GM19193 (cell line): ENCODE results near the gene TMEM127.

Experiments used
- POLR2A ChIP-seq: IDR thresholded peaks from 4 replicates; pipeline ENCODE4 v1.6.1; 2011; ENCODE audit not compliant: insufficient read depth, insufficient read length; ENCODE audit errors: extremely low read depth

The TMEM127 gene

DNA sequence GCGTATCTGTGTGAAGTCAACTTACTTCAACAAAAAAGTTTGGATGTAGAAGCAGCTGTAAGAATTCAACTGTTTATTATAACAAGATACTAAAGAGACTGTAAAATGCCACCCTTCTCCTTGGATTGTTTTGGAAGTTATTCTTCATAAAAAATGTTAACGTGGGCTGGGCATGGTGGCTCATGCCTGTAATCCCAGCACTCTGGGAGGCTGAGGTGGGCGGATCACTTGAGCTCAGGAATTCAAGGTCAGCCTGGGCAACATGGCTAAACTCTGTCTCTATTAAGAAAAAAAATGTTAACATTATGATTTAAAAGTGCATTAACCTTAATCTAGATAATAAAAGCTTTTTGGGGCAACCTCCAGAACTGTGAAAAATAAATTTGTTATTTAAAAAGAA is 8.0 kb upstream of the TMEM127 start:
- TF ChIP-seq POLR2A = no peak

DNA sequence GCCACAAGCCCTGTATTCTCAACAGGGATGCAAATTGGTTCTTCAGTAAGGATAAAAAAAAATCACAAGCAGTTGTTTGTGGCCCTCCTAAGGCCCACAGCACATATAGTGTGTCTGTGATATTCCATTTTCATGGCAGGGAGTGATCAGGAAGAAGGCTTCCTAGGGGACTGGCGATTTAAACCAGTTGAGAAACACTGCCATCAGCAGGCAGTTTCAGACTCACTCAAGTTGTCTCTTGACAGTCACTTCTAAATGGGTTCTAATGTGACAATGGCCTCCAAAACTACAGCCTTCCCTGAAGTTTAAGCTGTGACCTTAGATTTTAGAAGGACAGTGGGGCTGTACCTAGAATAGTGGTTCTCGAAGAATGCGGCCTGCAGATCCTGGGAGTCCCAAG is 6.2 kb upstream of the TMEM127 start:
- no peak for TF ChIP-seq POLR2A

DNA sequence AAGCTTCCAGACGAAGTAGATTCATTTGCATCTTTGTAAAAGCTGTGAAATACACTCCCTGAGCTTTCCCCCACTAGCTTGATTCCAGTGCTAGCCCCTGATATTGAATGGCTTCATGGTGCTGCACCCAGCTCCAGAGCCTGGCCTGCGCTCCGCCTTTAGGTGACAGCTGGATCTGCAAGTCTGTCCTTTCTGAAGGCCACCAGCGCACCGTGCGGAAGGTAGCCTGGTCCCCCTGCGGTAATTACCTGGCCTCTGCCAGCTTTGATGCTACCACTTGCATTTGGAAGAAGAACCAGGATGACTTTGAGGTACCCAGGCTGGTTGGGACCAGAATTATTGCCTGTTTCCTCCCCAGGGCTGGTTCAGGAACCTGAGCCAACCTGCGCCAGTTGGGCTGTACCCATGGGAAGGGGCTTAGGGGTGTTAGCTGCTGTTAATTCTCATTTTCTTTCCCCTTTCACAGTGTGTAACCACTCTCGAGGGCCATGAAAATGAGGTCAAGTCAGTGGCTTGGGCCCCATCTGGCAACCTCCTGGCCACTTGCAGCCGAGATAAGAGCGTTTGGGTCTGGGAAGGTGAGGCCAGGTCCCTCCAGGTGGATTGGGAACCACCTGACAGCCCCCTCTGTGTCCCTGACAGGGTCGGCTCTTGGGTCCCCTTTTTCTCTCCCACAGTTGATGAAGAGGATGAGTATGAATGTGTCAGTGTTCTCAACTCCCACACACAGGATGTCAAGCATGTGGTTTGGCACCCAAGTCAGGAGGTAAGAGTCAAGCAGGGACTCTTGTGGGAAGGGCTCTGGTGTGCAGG is 1.6 kb upstream of the TMEM127 start:
- no peak for TF ChIP-seq POLR2A

GRCh38 chr2:96265349-96265839 is 403 bp downstream of the TMEM127 start:
- no peak for TF ChIP-seq POLR2A

DNA sequence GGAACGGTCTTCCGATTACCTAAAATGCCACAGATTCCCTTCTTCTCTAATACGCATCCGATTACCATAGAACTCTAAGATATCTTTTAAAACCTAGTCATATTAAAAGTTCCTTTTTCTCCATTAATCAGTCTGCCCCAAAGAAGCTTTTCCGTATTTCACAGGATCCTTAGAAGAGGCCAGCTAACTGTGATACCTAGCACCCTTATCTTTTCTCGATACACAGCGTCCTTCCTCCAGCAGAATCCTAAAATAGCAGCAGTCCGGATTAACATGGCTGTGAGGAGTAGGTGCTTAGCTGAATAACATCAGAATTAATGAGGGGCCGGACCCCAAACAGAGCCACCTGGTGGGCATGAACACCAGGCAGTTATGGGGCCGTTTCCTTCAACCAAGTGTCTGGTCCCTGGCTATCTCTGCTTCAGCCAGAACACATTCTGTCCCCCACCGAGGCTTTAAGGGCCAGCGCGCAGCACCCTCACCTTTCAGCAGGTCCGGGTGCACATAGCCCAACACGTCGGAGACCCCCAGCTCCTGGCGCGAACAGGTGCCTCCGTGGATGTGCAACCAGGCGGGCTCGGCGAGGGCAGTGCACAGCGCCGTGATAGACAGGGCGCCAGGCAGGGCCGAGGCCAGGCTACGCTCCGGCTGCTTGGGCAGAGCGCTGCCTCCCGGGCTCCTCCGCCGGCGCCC is 995 bp downstream of the TMEM127 start:
- no peak for TF ChIP-seq POLR2A

DNA sequence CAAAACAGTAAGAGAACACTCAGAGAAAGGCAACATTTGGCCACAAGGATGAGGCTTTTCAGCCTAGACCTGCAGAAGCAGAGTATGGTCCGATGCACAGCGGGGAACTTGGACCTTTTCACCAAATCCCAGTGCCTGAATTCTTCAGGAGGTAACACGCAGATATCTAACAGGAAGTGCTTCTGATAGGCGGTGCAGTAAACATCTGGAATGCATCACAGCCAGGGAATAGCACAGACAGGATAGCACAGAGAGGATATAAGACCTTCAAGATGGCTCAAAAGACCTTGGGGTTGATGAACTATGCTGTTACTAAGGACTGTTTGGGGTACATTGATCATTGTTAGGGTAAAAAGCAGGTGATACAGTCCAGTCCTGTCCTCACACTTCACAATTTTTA is 1.7 kb downstream of the TMEM127 start:
- no peak for TF ChIP-seq POLR2A

DNA sequence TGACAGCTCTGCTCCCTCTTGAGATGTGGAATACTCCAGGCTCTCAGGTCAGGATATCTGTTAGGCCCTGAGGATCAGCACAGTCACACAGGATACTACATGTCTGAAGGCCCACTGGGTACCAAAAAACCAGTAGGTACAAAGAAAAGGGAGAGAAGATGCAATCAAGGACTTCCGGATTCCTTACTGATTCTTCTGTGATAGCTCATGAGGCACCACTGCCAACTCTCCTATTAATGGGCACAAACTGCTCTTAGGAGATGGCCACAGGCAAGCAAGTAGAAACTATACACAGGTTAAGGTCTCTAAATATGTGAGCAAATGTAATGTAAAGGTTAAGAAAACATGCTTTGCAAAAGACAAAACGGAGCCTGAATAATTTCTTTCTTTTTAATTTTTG is 3.5 kb downstream of the TMEM127 start:
- no peak for TF ChIP-seq POLR2A

DNA sequence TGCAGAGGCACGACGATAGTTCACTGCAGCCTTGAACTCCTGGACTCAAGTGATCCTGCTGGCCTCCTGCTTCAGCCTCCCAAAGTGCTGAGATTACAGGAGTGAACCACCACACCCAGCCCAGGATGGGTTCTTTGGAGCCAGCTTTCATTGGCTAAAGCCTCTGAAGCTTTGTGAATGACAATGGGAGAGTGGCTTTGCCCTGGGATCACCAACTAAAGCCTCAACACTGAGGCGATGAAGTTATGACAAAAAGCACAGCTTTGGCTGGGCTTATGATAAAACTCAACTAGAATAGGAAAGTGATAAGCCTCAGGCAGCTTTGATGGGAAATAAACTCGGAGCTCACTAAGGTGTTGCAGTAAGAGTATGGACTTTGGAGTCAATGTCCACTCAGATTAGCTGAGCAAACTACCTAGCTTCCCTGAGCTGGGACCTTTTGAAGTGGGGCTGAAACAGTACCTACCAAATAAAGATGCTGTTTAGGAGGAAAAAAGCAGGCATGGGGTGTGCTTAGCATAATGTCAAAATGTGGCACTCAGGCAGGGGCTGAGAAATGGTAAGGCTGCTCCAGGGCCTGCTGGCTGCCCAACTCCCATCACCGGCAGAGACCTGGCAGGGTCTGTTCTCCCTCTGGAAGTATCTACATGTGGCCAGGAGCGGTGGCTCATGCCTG is 4.3 kb downstream of the TMEM127 start:
- no peak for TF ChIP-seq POLR2A

GRCh38 chr2:96260387-96261260 is 5.2 kb downstream of the TMEM127 start:
- TF ChIP-seq POLR2A = peak; percentile 25

DNA sequence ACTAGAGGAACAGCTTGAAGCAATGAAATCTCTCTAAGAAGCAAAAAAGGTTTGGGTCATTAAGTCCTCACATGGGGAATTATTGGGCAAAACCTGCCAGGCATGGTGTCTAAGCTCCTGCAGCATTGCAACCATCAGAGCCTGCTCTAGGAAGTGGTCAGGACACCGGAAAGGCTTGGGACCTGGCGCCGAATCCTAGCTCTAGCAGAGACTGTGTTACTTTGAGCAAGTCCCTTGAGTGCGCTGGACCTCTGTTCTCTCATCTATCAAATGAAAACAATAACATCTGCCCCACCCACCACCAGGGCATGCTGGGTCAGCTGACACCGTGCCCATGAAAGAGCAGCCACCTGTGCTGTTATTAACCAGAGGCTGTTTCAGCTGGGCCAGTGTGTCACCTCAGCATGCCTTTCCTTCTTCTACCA is 6.3 kb downstream of the TMEM127 start:
- TF ChIP-seq POLR2A = no peak

GRCh38 chr2:96258166-96259022 is 7.4 kb downstream of the TMEM127 start:
- TF ChIP-seq POLR2A = no peak

DNA sequence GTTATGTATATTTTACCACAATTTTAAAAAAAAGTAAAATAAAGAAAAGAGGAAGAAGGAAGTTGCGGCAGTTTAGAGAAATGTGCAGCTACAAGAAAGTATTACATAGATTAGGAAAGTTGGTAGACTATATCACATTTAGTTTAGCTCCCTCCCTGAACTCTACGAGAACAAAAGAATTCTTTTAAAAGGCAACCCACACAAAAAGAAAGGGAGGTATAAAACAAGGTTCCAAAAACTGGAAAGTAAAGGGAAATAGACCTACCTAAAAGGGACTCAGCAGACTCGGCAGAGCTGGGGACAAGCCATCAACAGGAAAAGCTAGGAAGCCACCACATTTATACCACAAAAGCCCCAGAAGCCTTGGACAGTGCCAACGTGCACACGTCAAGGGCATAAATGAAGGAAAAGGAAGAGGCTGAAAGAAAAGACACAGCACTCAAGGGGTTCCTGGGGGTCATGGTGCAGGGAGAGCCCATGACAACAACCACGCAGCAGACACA is 9.1 kb downstream of the TMEM127 start:
- TF ChIP-seq POLR2A = no peak

GRCh38 chr2:96254571-96254970 is 11.2 kb downstream of the TMEM127 start:
- no peak for TF ChIP-seq POLR2A

- no peak for TF ChIP-seq POLR2A
Observed at GRCh38 chr2:96253006-96253405, 12.8 kb downstream of the TMEM127 start.

DNA sequence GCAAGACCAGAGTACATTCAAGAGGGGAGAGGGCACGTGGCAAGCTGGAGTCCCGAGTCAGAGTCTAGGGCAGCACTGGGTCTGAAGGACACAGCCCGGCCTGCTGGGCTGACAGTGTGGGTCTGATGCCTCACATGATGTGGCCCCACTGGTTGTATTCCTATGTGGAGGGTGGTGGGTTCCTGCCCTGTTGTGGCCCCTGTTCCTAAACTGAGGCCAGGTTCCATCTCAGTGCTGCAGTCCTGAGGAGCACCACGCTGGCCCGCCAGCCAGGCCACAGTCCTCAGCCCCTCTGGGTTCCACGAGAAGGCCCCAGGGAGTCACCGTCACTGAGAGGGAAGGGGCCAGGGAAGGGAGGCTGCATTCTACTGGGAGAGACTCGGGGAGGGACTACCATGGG is 13.3 kb downstream of the TMEM127 start:
- no peak for TF ChIP-seq POLR2A
